MM.1S (cell line): Measurements from ENCODE around the gene HOXC9.

ENCODE experiments used
- DNase-seq: peaks from one replicate; pipeline ENCODE4 v3.0.0-alpha.2; 2015
- H2AFZ ChIP-seq: fragments of 300-600 bp; sonication (generic); 2 replicates; pipeline ENCODE4 v1.6.0; 2016; ENCODE audit warnings: antibody characterized with exemption, low read length
- H3F3A ChIP-seq: fragments of 300-600 bp; sonication (generic); 2 replicates; pipeline ENCODE4 v1.6.1; 2016; ENCODE audit warnings: mild to moderate bottlenecking, antibody characterized with exemption, low read length, moderate library complexity, mixed read lengths; ENCODE audit not compliant: insufficient read depth
- H3K27ac ChIP-seq: fragments of 300-600 bp; sonication (generic); 2 replicates; pipeline ENCODE4 v1.5.1; 2016; ENCODE audit warnings: mild to moderate bottlenecking, low read length
- H3K27me3 ChIP-seq: fragments of 300-600 bp; sonication (generic); replicated peaks from 2 replicates; pipeline ENCODE4 v1.6.0; 2016; ENCODE audit warnings: low read length; ENCODE audit not compliant: insufficient read depth
- H3K36me3 ChIP-seq: fragments of 300-600 bp; sonication (generic); replicated peaks from 2 replicates; pipeline ENCODE4 v1.6.1; 2016; ENCODE audit warnings: mild to moderate bottlenecking, low read length, mixed read lengths; ENCODE audit not compliant: insufficient read depth
- H3K4me1 ChIP-seq: fragments of 300-600 bp; sonication (generic); 2 replicates; pipeline ENCODE4 v1.6.1; 2016; ENCODE audit warnings: low read length, mixed read lengths
- H3K4me2 ChIP-seq: fragments of 300-600 bp; sonication (generic); 2 replicates; pipeline ENCODE4 v1.6.0; 2016; ENCODE audit warnings: low read depth, low read length
- H3K4me3 ChIP-seq: fragments of 300-600 bp; sonication (generic); 2 replicates; pipeline ENCODE4 v1.5.1; 2016; ENCODE audit warnings: low read length, mixed read lengths
- H3K79me2 ChIP-seq: fragments of 300-600 bp; sonication (generic); 2 replicates; pipeline ENCODE4 v1.6.1; 2016; ENCODE audit warnings: mixed run types, low read length, mixed read lengths
- H3K9ac ChIP-seq: fragments of 300-600 bp; sonication (generic); 2 replicates; pipeline ENCODE4 v1.6.1; 2016; ENCODE audit warnings: low read length, mixed read lengths
- H3K9me2 ChIP-seq: fragments of 300-600 bp; sonication (generic); replicated peaks from 2 replicates; pipeline ENCODE4 v1.6.1; 2016; ENCODE audit warnings: mild to moderate bottlenecking, low read length, mixed read lengths; ENCODE audit not compliant: insufficient read depth
- H3K9me3 ChIP-seq: fragments of 300-600 bp; sonication (generic); replicated peaks from 2 replicates; pipeline ENCODE4 v1.6.1; 2016; ENCODE audit warnings: mild to moderate bottlenecking, low read length, mixed read lengths; ENCODE audit not compliant: insufficient read depth
- H4K20me1 ChIP-seq: fragments of 300-600 bp; sonication (generic); 2 replicates; pipeline ENCODE4 v1.6.1; 2016; ENCODE audit warnings: mild to moderate bottlenecking, low read length, moderate library complexity, mixed read lengths; ENCODE audit not compliant: insufficient read depth
- CTCF ChIP-seq: fragments of 300-600 bp; sonication (generic); IDR thresholded peaks from 2 replicates; pipeline ENCODE4 v1.5.1; 2016; ENCODE audit warnings: antibody characterized with exemption, low read length, mixed read lengths
- EZH2 ChIP-seq: fragments of 300-600 bp; sonication (generic); optimal IDR thresholded peaks from 2 replicates; pipeline ENCODE3; 2017; ENCODE audit warnings: low read depth, mild to moderate bottlenecking, antibody characterized with exemption, low read length, mixed read lengths
- EZH2phosphoT487 ChIP-seq: fragments of 300-600 bp; sonication (generic); IDR thresholded peaks from 2 replicates; pipeline ENCODE4 v1.6.1; 2018; ENCODE audit warnings: antibody characterized with exemption, low read length

The HOXC9 gene

GRCh38 chr12:54020591-54021405, 20.8 kb downstream of the HOXC9 start:
- no peaks in the 10 kb centered on the region for H3K36me3 ChIP-seq
- DNase-seq = no peak
- H3K79me2 ChIP-seq = no peaks in the 10 kb centered on the region
- no peaks in the 10 kb centered on the region for H3K9me3 ChIP-seq
- H3K9me2 ChIP-seq = no peaks in the 10 kb centered on the region
- no peaks in the 10 kb centered on the region for H3K4me1 ChIP-seq
- no peak overlapping the region for H3K4me3 ChIP-seq
- TF ChIP-seq CTCF = no peak
- no peak for TF ChIP-seq EZH2phosphoT487
- no peak for TF ChIP-seq EZH2
- no peak overlapping the region for H3K27ac ChIP-seq
- peaks cover 83% of the 10 kb centered on the region for H3K27me3 ChIP-seq
- H3K4me2 ChIP-seq = no peak overlapping the region
- no peaks in the 10 kb centered on the region for H4K20me1 ChIP-seq
- H3K9ac ChIP-seq = no peak overlapping the region
- H2AFZ ChIP-seq = no peak overlapping the region
- H3F3A ChIP-seq = no peaks in the 10 kb centered on the region

GRCh38 chr12:54021432-54022013, 21.6 kb downstream of the HOXC9 start:
- peaks cover 84% of the 10 kb centered on the region for H3K27me3 ChIP-seq
- no peak overlapping the region for H3K4me3 ChIP-seq

GRCh38 chr12:54022960-54023884, 23.3 kb downstream of the HOXC9 start:
- no peak overlapping the region for H3K27ac ChIP-seq

More at GRCh38 chr12:54021432-54022013, 21.6 kb downstream of the HOXC9 start:
- Histone ChIP-seq H3K4me2 (peak overlapping the region; percentile 52; the same call in 1 of the 2 replicates), H3K9me2 (no peaks in the 10 kb centered on the region), H3K4me1 (no peaks in the 10 kb centered on the region), H2AFZ (no peak overlapping the region), H3K36me3 (no peaks in the 10 kb centered on the region), H4K20me1 (no peaks in the 10 kb centered on the region), H3K9me3 (no peaks in the 10 kb centered on the region), H3K27ac (no peak overlapping the region), H3K79me2 (no peaks in the 10 kb centered on the region), H3F3A (no peaks in the 10 kb centered on the region), H3K9ac (no peak overlapping the region)
- DNase-seq = no peak
- TF ChIP-seq CTCF (peak; percentile 35), EZH2 (peak; percentile 43), EZH2phosphoT487 (no peak)

More at GRCh38 chr12:54022960-54023884, 23.3 kb downstream of the HOXC9 start:
- H2AFZ ChIP-seq = no peak overlapping the region
- no peaks in the 10 kb centered on the region for H3K9me2 ChIP-seq
- TF ChIP-seq EZH2 (no peak), EZH2phosphoT487 (no peak), CTCF (no peak)
- peaks cover 89% of the 10 kb centered on the region for H3K27me3 ChIP-seq
- no peak overlapping the region for H3K9ac ChIP-seq
- H4K20me1 ChIP-seq = no peaks in the 10 kb centered on the region
- H3K4me3 ChIP-seq = no peak overlapping the region
- no peaks in the 10 kb centered on the region for H3K79me2 ChIP-seq
- H3K36me3 ChIP-seq = no peaks in the 10 kb centered on the region
- no peaks in the 10 kb centered on the region for H3K4me1 ChIP-seq
- no peak for DNase-seq
- H3K4me2 ChIP-seq = no peak overlapping the region
- no peaks in the 10 kb centered on the region for H3F3A ChIP-seq
- no peaks in the 10 kb centered on the region for H3K9me3 ChIP-seq
